HEK293T (cell line): ENCODE measurements around the gene RAB5IF.

Experiments used
- BHLHE40 ChIP-seq: fragments of 450-650 bp; IDR thresholded peaks from 2 replicates; pipeline ENCODE4 v1.6.1; 2016; ENCODE audit warnings: mild to moderate bottlenecking, moderate library complexity, borderline replicate concordance
- FOXM1 ChIP-seq: fragments of 450-650 bp; IDR thresholded peaks from 2 replicates; pipeline ENCODE4 v1.6.1; 2017; ENCODE audit warnings: mild to moderate bottlenecking, borderline replicate concordance
- HDGF ChIP-seq: fragments of 450-650 bp; IDR thresholded peaks from 2 replicates; pipeline ENCODE4 v1.6.1; 2017; ENCODE audit warnings: antibody characterized with exemption, borderline replicate concordance
- PKNOX1 ChIP-seq: fragments of 450-650 bp; IDR thresholded peaks from 2 replicates; pipeline ENCODE4 v1.6.1; 2016

- TF ChIP-seq PKNOX1 = no peak
- TF ChIP-seq HDGF = no peak
- no peak for TF ChIP-seq BHLHE40
- TF ChIP-seq FOXM1 = no peak
Observed at GRCh38 chr20:36645998-36646397, 40.4 kb downstream of the RAB5IF start, which contains the start of gene SLA2.
